ENCODE results near the gene HNRNPUL1. TPM values are rescaled to one million over a fixed set of nuclear protein-coding genes. Genes with fewer than 3 reads are reported as not detected.

Gene HNRNPUL1
- total and polyA plus RNA-seq, 2 of the 8 experiments (the other 6 are each of a cell fraction or from before 2014, with no cell fraction given): 99.5 to 264 TPM

DNA sequence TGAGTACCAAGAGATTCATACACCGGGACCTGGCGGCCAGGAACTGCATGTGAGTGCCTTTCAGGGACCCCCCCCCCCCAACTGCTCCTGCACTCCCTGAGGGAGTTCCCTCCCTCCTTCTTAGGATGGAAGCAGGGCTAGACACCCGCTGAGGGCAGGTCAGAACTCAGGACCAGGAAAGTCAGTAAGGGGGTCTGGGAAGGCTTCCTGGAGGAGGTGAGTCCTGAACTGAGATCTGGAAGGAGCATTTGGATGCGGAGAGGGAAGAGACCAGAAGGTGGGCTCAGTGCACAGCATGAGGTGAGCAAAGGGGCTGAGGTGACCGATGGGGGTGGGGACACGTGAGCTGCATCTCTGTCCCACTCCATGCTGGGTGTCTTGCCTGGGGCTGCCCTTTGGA, 10.5 kb upstream of the HNRNPUL1 start (continued):
- no peak for TF ChIP-seq RNF2 (IDR thresholded peaks at IDR 0.05; ENCODE audit: borderline replicate concordance, low read depth, low read length, missing control alignments, poor library complexity, severe bottlenecking)
- TF ChIP-seq CBX5 (IDR thresholded peaks at IDR 0.05; ENCODE audit: low read depth, low read length): no peak
- TF ChIP-seq CEBPB (IDR thresholded peaks at IDR 0.05; ENCODE audit: low read depth, low read length): no peak
- no peak for TF ChIP-seq RBBP5 (IDR thresholded peaks at IDR 0.05; ENCODE audit: borderline replicate concordance, low read depth, low read length)
- TF ChIP-seq GTF2F1 (IDR thresholded peaks at IDR 0.05; ENCODE audit: borderline replicate concordance, low read depth, low read length): no peak
- TF ChIP-seq TCF12 (IDR thresholded peaks at IDR 0.05; ENCODE audit: low read depth, low read length): no peak
